ENCODE measurements around the gene ZDBF2.
"Not testable (repeated sequence)": the region's sequence is repeated elsewhere in the genome, so short reads cannot be mapped to it uniquely, and the experiment has no call there.

ZDBF2 gene

GRCh38 chr2:206323486-206323885, 49.0 kb downstream of the ZDBF2 start:
- no peak for DNase-seq (ENCODE audit: low spot score)

DNA sequence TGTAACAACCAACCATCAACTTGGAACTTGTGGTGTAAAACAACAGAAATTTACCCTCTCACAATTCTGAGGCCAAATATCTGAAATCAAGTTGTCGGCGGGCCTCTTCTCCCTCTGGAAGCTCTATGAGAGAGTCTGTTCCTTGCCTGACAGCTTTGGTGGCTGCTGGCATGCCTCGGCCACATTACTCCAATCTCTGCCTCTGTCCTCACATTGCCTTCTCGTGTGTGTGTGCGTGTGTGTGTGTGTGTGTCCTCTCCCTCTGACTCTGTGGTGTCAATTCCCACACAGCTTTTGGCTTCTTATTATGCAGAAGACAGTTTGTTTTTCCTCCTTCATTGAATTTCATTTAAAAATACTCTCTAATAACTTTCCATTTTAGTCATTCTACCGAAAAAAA, 50.4 kb downstream of the ZDBF2 start:
- DNase-seq (ENCODE audit: low spot score) = no peak

DNA sequence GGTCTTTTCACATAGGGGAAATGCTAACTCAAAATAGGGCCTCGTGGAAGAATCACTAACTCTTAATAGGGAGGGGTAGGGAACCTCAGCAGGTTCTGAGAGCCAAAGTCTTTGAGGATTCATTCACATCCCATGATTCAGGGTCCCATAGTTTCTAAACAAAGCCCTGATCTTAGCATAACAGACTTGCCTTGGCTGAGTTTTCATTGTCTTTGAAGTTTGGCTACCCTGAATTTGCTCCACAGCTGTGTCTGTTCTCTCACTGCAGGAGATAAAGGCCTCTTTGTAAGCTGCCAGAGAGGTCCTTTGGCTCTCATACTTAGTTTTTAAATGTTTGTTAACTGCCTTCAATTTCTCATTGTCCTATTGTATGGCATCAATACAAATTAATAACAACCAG, 54.5 kb downstream of the ZDBF2 start:
- peak; percentile 31 for DNase-seq (ENCODE audit: low spot score)

DNA sequence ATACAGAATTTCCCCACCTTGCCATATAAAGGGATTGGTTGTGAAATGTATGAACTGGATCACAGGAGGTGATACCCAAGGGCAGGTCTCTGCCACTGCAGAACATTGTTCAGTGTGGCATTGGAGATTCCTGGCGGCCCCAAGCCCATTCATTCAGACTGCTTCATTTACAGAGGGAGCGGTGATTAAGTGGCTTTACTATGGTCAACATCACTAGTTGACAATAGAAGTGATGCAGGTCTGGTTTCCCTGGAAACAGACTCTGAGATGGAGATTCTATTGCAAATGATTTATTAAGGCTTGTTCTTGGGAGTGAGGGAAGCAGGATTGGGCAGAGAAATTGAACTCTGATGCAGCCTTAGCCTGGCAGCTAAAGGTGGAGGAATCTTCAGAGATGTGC, 62.4 kb downstream of the ZDBF2 start:
- DNase-seq (ENCODE audit: low spot score) = no peak

- DNase-seq (ENCODE audit: low spot score) = no peak
Measured at GRCh38 chr2:206337956-206338355, 63.5 kb downstream of the ZDBF2 start.

DNA sequence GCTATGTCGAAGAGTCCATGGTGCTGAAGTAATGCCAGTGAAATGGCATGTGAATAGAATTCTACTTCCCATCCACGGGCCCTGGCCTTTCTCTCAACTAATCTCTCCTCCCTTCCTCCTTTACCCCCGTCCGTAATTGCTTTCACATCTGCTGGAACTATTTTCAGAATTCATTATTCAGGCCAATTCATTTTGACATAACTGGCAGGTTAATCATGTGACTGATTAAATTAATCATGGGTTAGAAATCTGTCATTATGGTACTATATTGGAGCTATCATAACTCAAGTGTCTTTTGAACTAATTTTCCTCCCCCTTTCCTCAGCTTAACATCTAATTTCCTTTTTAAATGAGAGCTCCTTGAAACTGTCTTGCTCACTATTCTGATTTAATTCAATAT, 66.9 kb downstream of the ZDBF2 start:
- no peak for DNase-seq (ENCODE audit: low spot score)

DNA sequence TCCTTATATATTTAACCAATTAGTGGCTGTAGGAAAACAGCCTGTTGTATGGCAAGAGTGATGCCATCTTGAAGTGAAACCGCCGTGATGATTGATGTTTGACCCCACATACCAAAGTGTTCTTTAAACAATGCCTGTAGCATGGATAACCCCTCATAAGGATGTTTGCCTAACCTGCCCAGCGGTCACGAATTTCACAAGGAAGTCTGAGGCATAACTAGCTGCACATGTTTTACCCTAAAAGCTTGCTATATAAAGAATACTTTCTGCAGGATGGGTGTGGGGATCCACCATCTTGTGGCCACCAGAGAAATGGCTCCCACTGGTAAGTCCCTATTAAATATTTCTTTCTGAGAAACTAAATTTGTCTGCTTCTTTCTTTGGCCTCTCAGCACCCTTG, 68.7 kb downstream of the ZDBF2 start:
- DNase-seq (ENCODE audit: low spot score) = no peak

- no peak for DNase-seq (ENCODE audit: low spot score)
Measured at GRCh38 chr2:206343816-206344215, 69.4 kb downstream of the ZDBF2 start.

GRCh38 chr2:206345606-206346005, 71.1 kb downstream of the ZDBF2 start:
- DNase-seq (ENCODE audit: low spot score) = peak; percentile 56

GRCh38 chr2:206349375-206349774, 74.9 kb downstream of the ZDBF2 start:
- no peak for DNase-seq (ENCODE audit: low spot score)

- no peak for DNase-seq (ENCODE audit: low spot score)
Measured at GRCh38 chr2:206352571-206352970, 78.1 kb downstream of the ZDBF2 start.

- no peak for DNase-seq (ENCODE audit: low spot score)
Measured at GRCh38 chr2:206353685-206354084, 79.2 kb downstream of the ZDBF2 start.

- no peak for DNase-seq (ENCODE audit: low spot score)
Measured at GRCh38 chr2:206354129-206354528, 79.7 kb downstream of the ZDBF2 start.

DNA sequence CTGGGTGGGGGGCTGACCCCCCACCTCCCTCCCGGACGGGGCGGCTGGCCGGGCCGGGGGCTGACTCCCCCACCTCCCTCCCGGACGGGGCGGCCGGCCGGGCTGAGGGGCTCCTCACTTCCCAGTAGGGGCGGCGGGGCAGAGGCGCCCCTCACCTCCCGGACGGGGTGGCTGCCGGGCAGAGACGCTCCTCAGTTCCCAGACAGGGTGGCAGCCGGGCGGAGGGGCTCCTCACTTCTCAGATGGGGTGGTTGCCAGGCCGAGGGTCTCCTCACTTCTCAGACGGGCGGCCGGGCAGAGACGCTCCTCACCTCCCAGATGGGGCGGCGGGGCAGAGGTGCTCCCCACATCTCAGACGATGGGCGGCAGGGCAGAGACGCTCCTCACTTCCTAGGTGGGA, 82.4 kb downstream of the ZDBF2 start:
- not testable (repeated sequence) for DNase-seq (ENCODE audit: low spot score)

DNA sequence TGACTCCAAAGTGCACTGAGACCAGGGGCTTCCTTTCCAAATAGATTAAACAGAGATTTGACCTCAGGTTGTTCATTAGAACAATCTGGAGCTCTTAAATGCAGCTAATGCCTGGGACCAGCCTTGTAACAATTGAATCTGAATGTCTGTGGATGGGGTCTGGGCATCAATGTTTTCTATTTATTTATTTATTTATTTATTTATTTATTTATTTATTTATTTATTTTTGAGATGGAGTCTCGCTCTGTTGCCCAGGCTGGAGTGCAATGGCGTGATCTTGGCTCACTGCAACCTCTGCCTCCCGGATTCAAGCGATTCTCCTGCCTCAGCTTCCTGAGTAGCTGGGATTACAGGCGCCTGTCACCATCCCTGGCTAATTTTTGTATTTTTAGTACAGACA, 86.4 kb downstream of the ZDBF2 start:
- DNase-seq (ENCODE audit: low spot score) = not testable (repeated sequence)

DNA sequence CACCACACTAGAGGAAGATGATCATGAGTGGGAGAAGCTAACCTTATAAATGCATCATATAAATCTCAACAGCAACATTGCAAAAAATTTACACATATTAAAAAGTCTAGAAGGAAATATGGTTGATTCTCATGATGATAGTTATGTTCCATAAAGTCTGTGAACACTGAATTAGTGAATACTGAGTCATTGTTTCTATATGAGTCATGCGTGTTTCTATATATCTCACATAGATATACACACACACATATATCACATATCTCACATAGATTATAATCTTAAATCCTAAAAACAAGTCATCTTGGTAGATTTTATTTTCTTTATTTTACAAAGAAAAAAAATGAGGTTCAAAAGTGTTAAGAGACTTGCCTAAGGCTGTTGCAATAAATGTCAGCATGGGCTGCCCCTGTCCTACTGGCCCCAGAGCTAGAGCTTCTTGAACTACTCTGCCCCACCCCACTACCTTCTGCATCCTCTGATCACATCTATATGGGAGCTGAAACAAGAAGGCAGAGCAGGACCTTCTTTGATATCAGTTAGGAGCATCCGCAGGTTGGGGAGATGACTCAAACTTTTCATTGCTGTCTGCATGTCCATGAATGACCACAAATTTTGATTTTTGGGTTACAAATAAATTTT, 87.1 kb downstream of the ZDBF2 start:
- no peak for DNase-seq (ENCODE audit: low spot score)
